ENCODE results near the gene KLKB1. TPM values are rescaled to one million over a fixed set of nuclear protein-coding genes. Genes with fewer than 3 reads are reported as not detected.

KLKB1 gene
- polyA plus RNA-seq, 1 donor (not counting 4 experiments of a cell fraction or from before 2014, with no cell fraction given): 0.04 TPM

- no peaks in the 10 kb centered on the region for H3K36me3 ChIP-seq (ENCODE audit: control insufficient read depth in 2 of 2, extremely low read depth in 1 of 2, insufficient read depth in 2 of 2, low read length in 2 of 2)
- no peak overlapping the region for H3K9ac ChIP-seq (ENCODE audit: control insufficient read depth, extremely low read depth, insufficient read depth, low read length)
- no peak overlapping the region for H3K4me2 ChIP-seq (ENCODE audit: control insufficient read depth, extremely low read depth, insufficient read depth, low read depth, low read length)
- no peaks in the 10 kb centered on the region for H3K4me1 ChIP-seq (ENCODE audit: control insufficient read depth, extremely low read depth, insufficient read depth, low read length)
- H3K27ac ChIP-seq (ENCODE audit: control insufficient read depth, insufficient read depth, low read length): no peak overlapping the region
- dilution Hi-C loops (cut with MboI; ENCODE audit: extremely low pct_ligation_motif_present, low sequenced_read_pairs): no loop called here
- H3K79me2 ChIP-seq (ENCODE audit: control insufficient read depth, insufficient read depth, low read length): no peaks in the 10 kb centered on the region
- H4K20me1 ChIP-seq (ENCODE audit: control insufficient read depth, extremely low read depth, insufficient read depth, low read length): no peaks in the 10 kb centered on the region
- H3K27me3 ChIP-seq (ENCODE audit: control insufficient read depth, extremely low read depth, insufficient read depth, low read length): no peaks in the 10 kb centered on the region
- no peak overlapping the region for H2AFZ ChIP-seq (ENCODE audit: control insufficient read depth, low read length)
- H3K4me3 ChIP-seq (ENCODE audit: control insufficient read depth in 2 of 3, extremely low read depth in 1 of 3, insufficient read depth in 2 of 3, low read depth in 1 of 3, low read length in 3 of 3): no peak overlapping the region
- FAIRE-seq (no peak), DNase-seq (ENCODE audit: low read depth, low spot score) (no peak)
- H3K9me3 ChIP-seq (ENCODE audit: control insufficient read depth, low read depth, low read length): no peaks in the 10 kb centered on the region
- TF ChIP-seq EZH2 (IDR thresholded peaks at IDR 0.05; ENCODE audit: low read length): no peak
- no peak for TF ChIP-seq CTCF (optimal IDR thresholded peaks at IDR 0.05 in 1 of 3, IDR thresholded peaks at IDR 0.05 in 1 of 3, conservative IDR thresholded peaks at IDR 0.05 in 1 of 3; ENCODE audit: extremely low read depth in 1 of 3, insufficient read depth in 2 of 3, low read length in 3 of 3)
- H3K9me1 ChIP-seq (ENCODE audit: control insufficient read depth, extremely low read depth, insufficient read depth, low read length): no peaks in the 10 kb centered on the region
Measured at GRCh38 chr4:186248643-186249042, 21.3 kb downstream of the KLKB1 start.

DNA sequence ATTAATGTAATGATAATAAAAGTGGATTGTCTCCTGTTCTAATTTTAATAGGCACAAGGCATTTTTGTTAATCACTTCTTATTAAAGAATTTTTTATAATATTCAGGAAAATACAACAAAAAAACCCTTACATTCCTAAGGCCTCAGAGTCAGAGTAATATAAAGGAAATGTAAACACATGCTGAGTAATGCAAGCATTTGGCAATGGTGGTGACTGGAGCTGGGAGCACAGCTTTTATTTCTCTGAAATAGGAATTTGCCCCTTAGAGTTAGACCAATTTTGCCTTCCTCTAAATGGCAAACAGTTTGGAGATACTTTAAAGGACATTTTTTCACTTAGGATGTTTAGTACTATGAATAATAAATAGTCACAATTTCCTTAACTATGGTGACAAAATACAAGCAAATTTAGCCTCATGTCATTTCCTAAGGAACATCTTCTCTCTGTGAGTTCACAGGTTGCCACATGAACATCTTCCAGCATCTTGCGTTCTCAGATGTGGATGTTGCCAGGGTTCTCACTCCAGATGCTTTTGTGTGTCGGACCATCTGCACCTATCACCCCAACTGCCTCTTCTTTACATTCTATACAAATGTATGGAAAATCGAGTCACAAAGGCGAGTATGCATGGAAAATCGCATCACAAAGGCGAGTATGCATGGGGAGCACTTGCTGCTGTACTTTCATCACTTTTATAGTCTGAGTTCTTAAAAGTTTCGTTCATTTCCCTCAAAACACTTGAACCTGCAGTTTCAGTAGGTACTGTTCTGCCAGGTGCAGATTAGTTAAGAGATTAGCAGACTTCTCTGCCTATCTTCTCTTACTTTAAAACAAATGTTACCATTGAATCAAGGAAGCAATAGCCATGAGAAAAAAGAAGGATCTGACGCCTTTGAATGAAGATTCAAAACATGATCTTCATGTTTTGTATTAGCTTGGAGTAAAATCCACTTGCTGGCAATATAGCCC, 22.8 kb downstream of the KLKB1 start:
- FAIRE-seq (no peak), DNase-seq (ENCODE audit: low read depth, low spot score) (no peak)
- Histone ChIP-seq H2AFZ (ENCODE audit: control insufficient read depth, low read length) (no peak overlapping the region), H3K27me3 (ENCODE audit: control insufficient read depth, extremely low read depth, insufficient read depth, low read length) (no peaks in the 10 kb centered on the region), H3K9me3 (ENCODE audit: control insufficient read depth, low read depth, low read length) (no peaks in the 10 kb centered on the region), H3K79me2 (ENCODE audit: control insufficient read depth, insufficient read depth, low read length) (no peaks in the 10 kb centered on the region), H4K20me1 (ENCODE audit: control insufficient read depth, extremely low read depth, insufficient read depth, low read length) (no peaks in the 10 kb centered on the region), H3K4me2 (ENCODE audit: control insufficient read depth, extremely low read depth, insufficient read depth, low read depth, low read length) (no peak overlapping the region), H3K9me1 (ENCODE audit: control insufficient read depth, extremely low read depth, insufficient read depth, low read length) (no peaks in the 10 kb centered on the region), H3K4me3 (ENCODE audit: control insufficient read depth in 2 of 3, extremely low read depth in 1 of 3, insufficient read depth in 2 of 3, low read depth in 1 of 3, low read length in 3 of 3) (no peak overlapping the region), H3K27ac (ENCODE audit: control insufficient read depth, insufficient read depth, low read length) (no peak overlapping the region), H3K9ac (ENCODE audit: control insufficient read depth, extremely low read depth, insufficient read depth, low read length) (no peak overlapping the region), H3K36me3 (ENCODE audit: control insufficient read depth in 2 of 2, extremely low read depth in 1 of 2, insufficient read depth in 2 of 2, low read length in 2 of 2) (no peaks in the 10 kb centered on the region), H3K4me1 (ENCODE audit: control insufficient read depth, extremely low read depth, insufficient read depth, low read length) (no peaks in the 10 kb centered on the region)
- dilution Hi-C loops (cut with MboI; ENCODE audit: extremely low pct_ligation_motif_present, low sequenced_read_pairs): no loop called here
- TF ChIP-seq CTCF (optimal IDR thresholded peaks at IDR 0.05 in 1 of 3, IDR thresholded peaks at IDR 0.05 in 1 of 3, conservative IDR thresholded peaks at IDR 0.05 in 1 of 3; ENCODE audit: extremely low read depth in 1 of 3, insufficient read depth in 2 of 3, low read length in 3 of 3) (no peak), EZH2 (IDR thresholded peaks at IDR 0.05; ENCODE audit: low read length) (no peak)
